ENCODE data around the gene PPIP5K2.
"Not testable (repeated sequence)": the region's sequence is repeated elsewhere in the genome, so short reads cannot be mapped to it uniquely, and the experiment has no call there.

Gene PPIP5K2

GRCh38 chr5:103207653-103208052 lies 87.6 kb downstream of the PPIP5K2 start:
- peak; percentile 8 for DNase-seq (ENCODE audit: low spot score)

- no peak for DNase-seq (ENCODE audit: low spot score)
These were observed 88.4 kb downstream of the PPIP5K2 start for GRCh38 chr5:103208460-103208859.

- DNase-seq (ENCODE audit: low spot score), result no peak
These were observed 89.0 kb downstream of the PPIP5K2 start for GRCh38 chr5:103209065-103209464.

GRCh38 chr5:103210952-103211351 lies 90.9 kb downstream of the PPIP5K2 start:
- DNase-seq (ENCODE audit: low spot score), result no peak

- DNase-seq (ENCODE audit: low spot score), result no peak
These were observed 91.8 kb downstream of the PPIP5K2 start for GRCh38 chr5:103211576-103212561.

GRCh38 chr5:103216137-103216536 lies 96.0 kb downstream of the PPIP5K2 start:
- no peak for DNase-seq (ENCODE audit: low spot score)

GRCh38 chr5:103216697-103217096 lies 96.6 kb downstream of the PPIP5K2 start:
- DNase-seq (ENCODE audit: low spot score), result no peak

- DNase-seq (ENCODE audit: low spot score), result no peak
These were observed 97.0 kb downstream of the PPIP5K2 start for GRCh38 chr5:103217101-103217500.

- DNase-seq (ENCODE audit: low spot score), result no peak
These were observed 98.1 kb downstream of the PPIP5K2 start for GRCh38 chr5:103218164-103218563.

- DNase-seq (ENCODE audit: low spot score), result not testable (repeated sequence)
These were observed 99.0 kb downstream of the PPIP5K2 start for GRCh38 chr5:103219074-103219473.

- no peak for DNase-seq (ENCODE audit: low spot score)
These were observed 103.2 kb downstream of the PPIP5K2 start for GRCh38 chr5:103223031-103223955.

- peak; percentile 67 for DNase-seq (ENCODE audit: low spot score)
These were observed 104.2 kb downstream of the PPIP5K2 start for GRCh38 chr5:103224118-103224893.

- DNase-seq (ENCODE audit: low spot score), result no peak
These were observed 104.8 kb downstream of the PPIP5K2 start for GRCh38 chr5:103224894-103225246.

- no peak for DNase-seq (ENCODE audit: low spot score)
These were observed 108.0 kb downstream of the PPIP5K2 start for GRCh38 chr5:103228061-103228460.

GRCh38 chr5:103228588-103228987 lies 108.5 kb downstream of the PPIP5K2 start:
- DNase-seq (ENCODE audit: low spot score), result no peak

- peak; percentile 53 for DNase-seq (ENCODE audit: low spot score)
These were observed 112.4 kb downstream of the PPIP5K2 start for GRCh38 chr5:103232393-103232999.

GRCh38 chr5:103234239-103234975 lies 114.3 kb downstream of the PPIP5K2 start:
- no peak for DNase-seq (ENCODE audit: low spot score)

GRCh38 chr5:103235891-103236290 lies 115.8 kb downstream of the PPIP5K2 start:
- no peak for DNase-seq (ENCODE audit: low spot score)

GRCh38 chr5:103237778-103238177 lies 117.7 kb downstream of the PPIP5K2 start:
- DNase-seq (ENCODE audit: low spot score), result no peak

GRCh38 chr5:103243665-103244064 lies 123.6 kb downstream of the PPIP5K2 start:
- DNase-seq (ENCODE audit: low spot score), result no peak

GRCh38 chr5:103244398-103244797 lies 124.3 kb downstream of the PPIP5K2 start:
- no peak for DNase-seq (ENCODE audit: low spot score)
